Endodermal cell (in vitro differentiated cells): Measurements from ENCODE around the gene CNTNAP5. TPM values are rescaled to one million over a fixed set of nuclear protein-coding genes. Genes with fewer than 3 reads are reported as not detected.

ENCODE experiments used
- DNase-seq: peaks from one replicate; pipeline ENCODE4 v3.0.0-alpha.2; 2017
- H3K27ac ChIP-seq: 2 replicates; pipeline ENCODE4 v1.5.1; 2013; ENCODE audit warnings: mild to moderate bottlenecking, low read depth, low read length, moderate library complexity
- H3K27me3 ChIP-seq: 2 replicates; pipeline ENCODE4 v1.6.1; 2013; ENCODE audit warnings: mild to moderate bottlenecking, low read length, moderate library complexity; ENCODE audit not compliant: insufficient read depth, control insufficient read depth, poor library complexity, severe bottlenecking
- H3K36me3 ChIP-seq: 2 replicates; pipeline ENCODE4 v1.7.0; 2013; ENCODE audit warnings: mild to moderate bottlenecking, low read length, moderate library complexity; ENCODE audit not compliant: control insufficient read depth, insufficient read depth
- H3K4me1 ChIP-seq: one replicate; pipeline ENCODE4 v1.7.0; 2013; ENCODE audit warnings: low read length; ENCODE audit not compliant: control insufficient read depth, insufficient read depth
- H3K4me3 ChIP-seq: 2 replicates; pipeline ENCODE4 v1.5.1; 2013; ENCODE audit warnings: mild to moderate bottlenecking, low read length, moderate library complexity
- H3K9ac ChIP-seq: 2 replicates; pipeline ENCODE4 v1.6.1; 2013; ENCODE audit warnings: mild to moderate bottlenecking, low read length, moderate library complexity; ENCODE audit not compliant: poor library complexity, severe bottlenecking; ENCODE audit errors: extremely low read depth
- H3K9me3 ChIP-seq: 2 replicates; pipeline ENCODE4 v1.6.1; 2013; ENCODE audit warnings: mild to moderate bottlenecking, low read length, moderate library complexity; ENCODE audit not compliant: control insufficient read depth
- H3K27ac Mint-ChIP-seq: 2 replicates; pipeline ENCODE4 v1.8.0; 2020; ENCODE audit warnings: mixed read lengths
- H3K27me3 Mint-ChIP-seq: 2 replicates; pipeline ENCODE4 v1.8.0; 2021; ENCODE audit warnings: mild to moderate bottlenecking, mixed read lengths; ENCODE audit not compliant: insufficient read depth
- H3K36me3 Mint-ChIP-seq: 2 replicates; pipeline ENCODE4 v1.8.0; 2020; ENCODE audit warnings: low read depth, mixed read lengths
- H3K4me1 Mint-ChIP-seq: 2 replicates; pipeline ENCODE4 v1.8.0; 2020; ENCODE audit warnings: mixed read lengths
- H3K4me3 Mint-ChIP-seq: 2 replicates; pipeline ENCODE4 v1.8.0; 2020; ENCODE audit warnings: mild to moderate bottlenecking, moderate library complexity, mixed read lengths
- H3K9me3 Mint-ChIP-seq: 2 replicates; pipeline ENCODE4 v1.8.0; 2020; ENCODE audit warnings: mild to moderate bottlenecking, mixed read lengths
- CTCF ChIP-seq: fragments of 200-600 bp; sonication (generic); conservative IDR thresholded peaks from 2 replicates; pipeline ENCODE4 v1.5.0; 2021; ENCODE audit warnings: antibody characterized with exemption, mild to moderate bottlenecking
- WGBS, 2 experiments: methylation state at CpG; one replicate each; pipeline versions ENCODE4 v1.1.5 to v1.1.7; 2013; ENCODE audit warnings: missing lambda C conversion rate in 2 of 2, mixed read lengths in 1 of 2; ENCODE audit not compliant: insufficient coverage in 1 of 2, insufficient read length in 1 of 2; 5-methylcytosine and 5-hydroxymethylcytosine counted together
- total RNA-seq, 2 donors: library from RNA; stranded (reverse); fragmentation: NEBNext Ultra II Directional in 1 of 2; extraction: Animal tissue kit (Norgen Biotek cat#: 25700) in 1 of 2; gene quantifications; 2 replicates in 1 of 2; 3 replicates in 1 of 2; pipeline ENCODE4 v1.2.1, GENCODE V29; 2021

The CNTNAP5 gene
- total RNA-seq, 2 donors from 2014 or later, result 0.70 to 4.4 TPM

DNA sequence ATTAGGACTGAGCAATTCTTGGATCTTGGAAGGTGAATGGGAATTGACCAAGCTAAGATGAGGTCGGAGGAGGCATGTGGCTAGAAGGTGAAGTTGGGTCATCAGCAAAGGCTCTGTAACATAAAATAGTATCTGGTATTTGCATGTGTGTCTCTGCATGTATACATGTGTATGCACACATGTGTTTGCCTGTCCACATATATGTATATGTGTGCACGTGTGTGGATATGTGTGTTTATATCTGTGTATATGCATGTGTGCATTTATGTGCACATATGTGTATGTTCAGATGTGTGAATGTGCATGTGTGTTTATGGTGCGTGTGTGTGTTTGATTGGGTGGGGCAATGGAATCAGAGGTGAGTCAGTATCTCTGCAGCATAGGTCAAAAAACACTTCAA is 664.3 kb downstream of the CNTNAP5 start:
- Histone ChIP-seq H3K27ac (no peak overlapping the region), H3K9ac (no peak overlapping the region), H3K4me3 (no peak overlapping the region), H3K9me3 (peaks cover 7% of the 10 kb centered on the region), H3K36me3 (no peaks in the 10 kb centered on the region), H3K27me3 (no peaks in the 10 kb centered on the region), H3K4me1 (no peaks in the 10 kb centered on the region)
- H3K4me3 Mint-ChIP-seq, result no peak overlapping the region
- 93% methylated on average over 2 to 3 of the region's 3 CpGs for WGBS, 2 experiments
- H3K27me3 Mint-ChIP-seq, result no peaks in the 10 kb centered on the region
- TF ChIP-seq CTCF, result no peak
- peaks cover 2% of the 10 kb centered on the region for H3K9me3 Mint-ChIP-seq
- no peaks in the 10 kb centered on the region for H3K36me3 Mint-ChIP-seq
- no peak overlapping the region for H3K27ac Mint-ChIP-seq
- no peak for DNase-seq
- peaks cover 8% of the 10 kb centered on the region for H3K4me1 Mint-ChIP-seq

DNA sequence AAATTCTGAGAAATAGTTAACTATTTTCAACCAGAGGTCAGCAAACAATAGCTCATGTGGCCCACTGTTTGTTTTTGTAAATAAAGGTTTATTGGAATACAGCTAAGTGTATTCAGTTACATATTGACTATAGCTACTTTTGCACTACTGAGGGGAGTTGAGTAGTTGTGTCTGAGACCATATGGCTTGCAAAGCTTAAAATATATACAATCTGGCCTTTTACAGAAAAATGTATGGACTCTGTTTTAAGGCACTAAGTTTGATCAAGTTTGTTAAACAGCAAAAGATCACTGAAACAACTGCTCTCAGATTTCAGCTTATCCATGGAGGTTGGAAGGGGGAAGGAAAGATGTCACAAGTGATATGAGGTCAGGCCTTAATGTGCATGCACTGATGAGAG is 667.1 kb downstream of the CNTNAP5 start:
- H3K9ac ChIP-seq, result no peak overlapping the region
- H3K9me3 Mint-ChIP-seq, result peaks cover 2% of the 10 kb centered on the region
- DNase-seq, result no peak
- H3K9me3 ChIP-seq, result peaks cover 7% of the 10 kb centered on the region
- no peak overlapping the region for H3K27ac Mint-ChIP-seq
- H3K27ac ChIP-seq, result no peak overlapping the region
- no peak overlapping the region for H3K4me3 Mint-ChIP-seq
- H3K4me1 Mint-ChIP-seq, result peaks cover 8% of the 10 kb centered on the region
- no peaks in the 10 kb centered on the region for H3K4me1 ChIP-seq
- no peaks in the 10 kb centered on the region for H3K36me3 Mint-ChIP-seq
- H3K27me3 ChIP-seq, result no peaks in the 10 kb centered on the region
- H3K4me3 ChIP-seq, result no peak overlapping the region
- H3K27me3 Mint-ChIP-seq, result no peaks in the 10 kb centered on the region
- no peaks in the 10 kb centered on the region for H3K36me3 ChIP-seq
- TF ChIP-seq CTCF, result no peak

DNA sequence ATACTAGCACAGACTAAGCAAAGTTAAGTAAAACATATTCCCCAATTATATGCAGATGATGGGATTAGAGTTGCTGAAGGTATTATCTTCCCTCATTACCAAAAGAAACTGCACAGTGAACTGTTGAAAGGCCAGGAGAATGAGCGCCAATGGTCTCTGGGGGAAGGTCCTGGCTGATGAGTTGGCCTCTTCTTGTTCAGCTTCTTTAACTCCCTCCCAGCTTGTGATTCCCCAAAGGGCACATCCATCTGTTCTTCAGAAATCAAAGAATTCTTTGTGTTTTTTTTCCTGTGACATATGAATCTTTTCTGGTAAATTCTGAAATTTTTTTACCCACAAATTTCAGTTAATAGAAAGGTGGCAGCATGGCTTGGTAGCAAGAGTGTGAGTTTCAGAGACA is 667.6 kb downstream of the CNTNAP5 start:
- WGBS, 2 experiments, result 86 to 100% methylated on average over 1 of the region's 1 CpG
- no peak overlapping the region for H3K4me3 Mint-ChIP-seq
- Histone ChIP-seq H3K27ac (no peak overlapping the region), H3K36me3 (no peaks in the 10 kb centered on the region), H3K4me3 (no peak overlapping the region), H3K27me3 (no peaks in the 10 kb centered on the region), H3K4me1 (no peaks in the 10 kb centered on the region), H3K9me3 (peaks cover 7% of the 10 kb centered on the region), H3K9ac (no peak overlapping the region)
- no peaks in the 10 kb centered on the region for H3K36me3 Mint-ChIP-seq
- no peak for TF ChIP-seq CTCF
- DNase-seq, result no peak
- no peak overlapping the region for H3K27ac Mint-ChIP-seq
- no peaks in the 10 kb centered on the region for H3K27me3 Mint-ChIP-seq
- peaks cover 2% of the 10 kb centered on the region for H3K9me3 Mint-ChIP-seq
- peaks cover 8% of the 10 kb centered on the region for H3K4me1 Mint-ChIP-seq
